Breast epithelium (tissue), 3 donors: ENCODE measurements around the gene MACROD2.

Experiments used
- POLR2A ChIP-seq: fragments of 450-650 bp; IDR thresholded peaks from one replicate; pipeline ENCODE4 v1.6.1; 2016; ENCODE audit warnings: antibody characterized with exemption, mild to moderate bottlenecking, moderate library complexity
- POLR2AphosphoS5 ChIP-seq, 3 donors: sonication (generic); formaldehyde crosslinking; IDR thresholded peaks; one replicate each; pipeline ENCODE4 v1.6.1; 2017; ENCODE audit warnings: antibody characterized with exemption in 3 of 3

- no peak for TF ChIP-seq POLR2AphosphoS5 (IDR thresholded peaks at IDR 0.05)
- TF ChIP-seq POLR2A, result no peak
Measured at GRCh38 chr20:15179381-15179780, 1184.1 kb downstream of the MACROD2 start.
